ENCODE data around the gene DLGAP3. TPM values are rescaled to one million over a fixed set of nuclear protein-coding genes. Genes with fewer than 3 reads are reported as not detected.
A peak's percentile ranks its signal among the peaks of the same experiment; 100 is the strongest.

The DLGAP3 gene
- total and polyA plus RNA-seq, 2 of the 13 experiments (the other 11 are each of a cell fraction or from before 2014, with no cell fraction given) = 0.03 to 0.04 TPM

- TF ChIP-seq GATAD1 (CRISPR knock-in tag; IDR thresholded peaks at IDR 0.05) (peak; percentile 73; the same call in 1 of the 2 replicates), HINFP (CRISPR knock-in tag; IDR thresholded peaks at IDR 0.05; ENCODE audit: low read depth) (no peak), NR2F6 (IDR thresholded peaks at IDR 0.05) (peak; percentile 17; the same call in 1 of the 2 replicates), NR2F6 (CRISPR knock-in tag; IDR thresholded peaks at IDR 0.05) (peak; percentile 44; the same call in 1 of the 2 replicates), KIAA2018 (CRISPR knock-in tag; IDR thresholded peaks at IDR 0.05; ENCODE audit: borderline replicate concordance) (no peak), ZKSCAN1 (IDR thresholded peaks at IDR 0.05; ENCODE audit: low read length) (peak; percentile 63; the same call in 1 of the 2 replicates), ZNF891 (CRISPR knock-in tag; IDR thresholded peaks at IDR 0.05) (0 out of 2 replicates have a peak, but pooled peaks have one; percentile 35), HDAC2 (CRISPR knock-in tag; IDR thresholded peaks at IDR 0.05) (peak; percentile 47; the same call in 1 of the 2 replicates), ELF3 (CRISPR knock-in tag; IDR thresholded peaks at IDR 0.05) (peak; percentile 45; the same call in 1 of the 2 replicates), PPARG (CRISPR knock-in tag; conservative IDR thresholded peaks at IDR 0.05) (0 out of 2 replicates have a peak, but pooled peaks have one; percentile 38), FOXO1 (CRISPR knock-in tag; IDR thresholded peaks at IDR 0.05) (peak; percentile 40; the same call in 1 of the 2 replicates), SAP130 (CRISPR knock-in tag; IDR thresholded peaks at IDR 0.05; ENCODE audit: low read depth) (peak; percentile 57; the same call in 1 of the 2 replicates), GABPB1 (CRISPR knock-in tag; IDR thresholded peaks at IDR 0.05) (peak; percentile 17; the same call in 1 of the 2 replicates), ZHX2 (IDR thresholded peaks at IDR 0.05; ENCODE audit: low read depth) (no peak), ZHX2 (CRISPR knock-in tag; IDR thresholded peaks at IDR 0.05; ENCODE audit: borderline replicate concordance) (no peak)
Observed at GRCh38 chr1:34852677-34853217, 76.7 kb downstream of the DLGAP3 start (continued).

Data from HepG2 (cell line).